Lower leg skin (tissue), 3 donors: ENCODE data around the gene ABHD13.

Source experiments
- CTCF ChIP-seq, 3 donors: fragments of 450-650 bp; IDR thresholded peaks; one replicate each; pipeline ENCODE4 v1.5.1; 2016; ENCODE audit warnings: antibody characterized with exemption in 3 of 3, mild to moderate bottlenecking in 3 of 3, moderate library complexity in 2 of 3
- POLR2A ChIP-seq, 2 donors: fragments of 450-650 bp; IDR thresholded peaks; one replicate each; pipeline ENCODE4 v1.6.1; 2016 to 2017; ENCODE audit warnings: antibody characterized with exemption in 2 of 2, mild to moderate bottlenecking in 1 of 2, moderate library complexity in 1 of 2

GRCh38 chr13:108273429-108274118, 55.4 kb downstream of the ABHD13 start:
- TF ChIP-seq CTCF (IDR thresholded peaks at IDR 0.05) (no peak), POLR2A (IDR thresholded peaks at IDR 0.05) (no peak)
